ENCODE results near the gene BCLAF3. TPM values are rescaled to one million over a fixed set of nuclear protein-coding genes. Genes with fewer than 3 reads are reported as not detected.

BCLAF3 gene
- total and polyA plus RNA-seq, 8 donors: 1.2 to 28.6 (median 6.1) TPM

DNA sequence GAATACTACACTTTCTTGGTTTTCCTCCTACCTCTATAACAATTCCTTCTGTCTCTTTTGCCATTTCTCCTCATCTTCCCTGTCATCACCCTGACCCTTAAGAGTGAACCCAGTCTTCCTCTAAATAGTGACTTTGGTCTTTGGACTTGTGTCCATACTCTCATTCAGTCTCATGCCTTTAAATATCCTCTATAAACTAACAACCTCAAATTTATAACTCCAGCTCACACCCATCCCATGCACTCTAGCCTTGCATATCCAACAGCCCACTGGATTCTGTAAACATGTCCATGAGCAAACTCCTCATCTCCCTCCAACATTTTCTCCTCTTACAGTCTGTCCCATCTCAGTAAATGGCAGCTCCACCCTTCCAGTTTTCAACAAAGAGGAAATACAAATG is 15.0 kb downstream of the BCLAF3 start:
- DNase-seq: no peak
- H3K27ac ChIP-seq: no peak overlapping the region

GRCh38 chrX:19972984-19973383 is 17.9 kb downstream of the BCLAF3 start:
- no peak for DNase-seq
- no peaks in the 10 kb centered on the region for H3K4me1 ChIP-seq
- peaks cover 0 to 7% (median 2%) of the 10 kb centered on the region in 4 donors for H3K36me3 ChIP-seq
- no peak overlapping the region for H3K4me3 ChIP-seq
- peaks cover 0 to 10% (median 4%) of the 10 kb centered on the region in 4 donors for H3K9me3 ChIP-seq
- H3K27ac ChIP-seq: no peak overlapping the region
- no peaks in the 10 kb centered on the region for H3K27me3 ChIP-seq
- intact Hi-C loops (cut with DNase I; ENCODE audit: low total_unique reads): no loop called here
- TF ChIP-seq CTCF (IDR thresholded peaks at IDR 0.05) (no peak), POLR2AphosphoS5 (IDR thresholded peaks at IDR 0.05) (no peak)

More for the DNA sequence above, 15.0 kb downstream of the BCLAF3 start:
- Histone ChIP-seq H3K27me3 (no peaks in the 10 kb centered on the region), H3K36me3 (peaks cover 0 to 7% (median 0%) of the 10 kb centered on the region in 4 donors), H3K4me1 (no peaks in the 10 kb centered on the region), H3K9me3 (peaks cover 0 to 13% (median 6%) of the 10 kb centered on the region in 4 donors), H3K4me3 (no peak overlapping the region)
- TF ChIP-seq POLR2AphosphoS5 (IDR thresholded peaks at IDR 0.05): no peak
- TF ChIP-seq POLR2A (IDR thresholded peaks at IDR 0.05): no peak
- no peak for TF ChIP-seq EP300 (IDR thresholded peaks at IDR 0.05)
- intact Hi-C loops (cut with DNase I; ENCODE audit: low total_unique reads): no loop called here

DNA sequence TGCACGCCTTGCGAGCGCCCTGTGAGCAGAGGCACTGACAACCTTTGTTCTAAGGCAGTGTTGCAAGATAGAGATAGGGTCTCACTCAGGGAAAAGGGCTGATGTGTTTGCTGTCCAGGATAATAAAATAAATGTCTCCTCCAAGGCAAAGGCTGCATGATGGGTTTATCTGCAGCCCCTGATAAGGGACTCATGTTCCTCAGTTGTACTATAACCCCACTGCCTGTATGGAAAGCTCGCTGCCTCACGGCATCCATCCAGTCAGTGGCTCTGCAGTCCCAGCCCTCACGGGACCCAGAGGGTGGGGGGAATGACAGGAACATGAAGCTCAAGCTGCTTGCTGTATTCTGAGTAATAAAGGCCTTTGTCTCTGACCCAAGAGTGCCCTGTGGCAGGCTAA is 22.6 kb downstream of the BCLAF3 start:
- Histone ChIP-seq H3K4me3 (no peak overlapping the region), H3K4me1 (no peaks in the 10 kb centered on the region), H3K27ac (no peak overlapping the region), H3K36me3 (peaks cover 0 to 27% (median 13%) of the 10 kb centered on the region in 4 donors), H3K27me3 (no peaks in the 10 kb centered on the region), H3K9me3 (no peaks in the 10 kb centered on the region)
- no peak for DNase-seq
- intact Hi-C loops (cut with DNase I; ENCODE audit: low total_unique reads): no loop called here
- WGBS, 5 donors: 84 to 97% (median 93%) methylated on average over 3 to 6 of the region's 6 CpGs
- TF ChIP-seq POLR2AphosphoS5 (IDR thresholded peaks at IDR 0.05): no peak
- TF ChIP-seq POLR2A (IDR thresholded peaks at IDR 0.05): no peak
- TF ChIP-seq CTCF (IDR thresholded peaks at IDR 0.05): no peak
- no peak for TF ChIP-seq EP300 (IDR thresholded peaks at IDR 0.05)

- TF ChIP-seq CTCF (IDR thresholded peaks at IDR 0.05) (no peak), EP300 (IDR thresholded peaks at IDR 0.05) (no peak), POLR2A (IDR thresholded peaks at IDR 0.05) (no peak), POLR2AphosphoS5 (IDR thresholded peaks at IDR 0.05) (no peak)
- Histone ChIP-seq H3K4me1 (no peaks in the 10 kb centered on the region), H3K36me3 (peaks cover 0 to 35% (median 19%) of the 10 kb centered on the region in 4 donors), H3K9me3 (no peaks in the 10 kb centered on the region), H3K27me3 (no peaks in the 10 kb centered on the region), H3K27ac (no peak overlapping the region), H3K4me3 (no peak overlapping the region)
- WGBS, 5 donors: 71 to 97% (median 85%) methylated on average over 1 of the region's 1 CpG
- DNase-seq: no peak
- intact Hi-C loops (cut with DNase I; ENCODE audit: low total_unique reads): no loop called here
Measured at GRCh38 chrX:19966056-19966455, 24.8 kb downstream of the BCLAF3 start.

GRCh38 chrX:19964017-19964710 is 26.7 kb downstream of the BCLAF3 start:
- TF ChIP-seq EP300 (IDR thresholded peaks at IDR 0.05): no peak
- TF ChIP-seq POLR2A (IDR thresholded peaks at IDR 0.05): no peak
- peaks cover 0 to 35% (median 19%) of the 10 kb centered on the region in 4 donors for H3K36me3 ChIP-seq
- WGBS, 5 donors: 62 to 85% (median 76%) methylated on average over 9 of the region's 9 CpGs
- no peak overlapping the region for H3K4me3 ChIP-seq
- H3K27me3 ChIP-seq: no peaks in the 10 kb centered on the region
- H3K27ac ChIP-seq: no peak overlapping the region
- intact Hi-C loops (cut with DNase I; ENCODE audit: low total_unique reads): no loop called here
- H3K4me1 ChIP-seq: no peaks in the 10 kb centered on the region
- DNase-seq: no peak
- H3K9me3 ChIP-seq: no peaks in the 10 kb centered on the region

Data from stomach (tissue), 9 donors.